ENCODE measurements around the gene ARHGAP33. TPM values are rescaled to one million over a fixed set of nuclear protein-coding genes. Genes with fewer than 3 reads are reported as not detected.
A peak's percentile ranks its signal among the peaks of the same experiment; 100 is the strongest.

The ARHGAP33 gene
- total and polyA plus RNA-seq, 2 donors (not counting 1 experiment from before 2014, with no cell fraction given): 0.58 to 2.3 TPM

DNA sequence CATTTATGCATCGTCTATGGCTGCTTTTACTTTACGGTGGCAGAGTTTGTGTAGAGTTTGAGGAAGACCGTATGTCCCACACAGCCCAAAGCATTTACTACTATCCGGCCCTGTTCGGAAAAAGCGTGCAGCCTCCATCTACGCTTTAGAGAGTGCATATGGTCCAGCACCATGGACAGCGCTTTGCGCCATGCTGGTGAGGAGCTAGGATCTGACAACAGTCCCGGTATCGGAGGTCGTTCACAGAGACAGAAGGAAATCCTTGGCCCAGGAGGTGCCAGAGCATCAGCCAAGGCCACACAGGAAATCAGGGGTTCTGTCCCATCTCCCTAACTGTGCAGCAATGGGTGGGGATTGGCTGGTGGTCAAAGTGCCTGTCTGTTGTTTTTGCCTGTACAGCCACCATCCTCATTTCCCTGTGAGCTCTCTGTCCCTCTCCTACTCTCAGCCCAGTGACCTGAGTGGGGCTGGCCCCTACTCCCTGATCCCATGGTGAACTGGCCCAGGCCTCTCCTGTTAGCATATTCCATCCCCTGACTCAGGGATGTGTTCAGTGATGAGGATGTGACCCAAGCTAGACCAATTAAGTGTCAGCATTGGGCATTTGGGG lies 53.4 kb downstream of the ARHGAP33 start:
- Histone ChIP-seq H2AFZ (ENCODE audit: low read length) (no peak overlapping the region), H3K9ac (ENCODE audit: insufficient read depth, low read length) (no peak overlapping the region), H3K4me1 (ENCODE audit: control insufficient read depth, extremely low read depth, insufficient read depth, low read length) (no peaks in the 10 kb centered on the region), H3K9me3 (ENCODE audit: control insufficient read depth, insufficient read depth, low read depth, low read length) (no peaks in the 10 kb centered on the region), H3K27me3 (ENCODE audit: control insufficient read depth, insufficient read depth, low read length) (no peaks in the 10 kb centered on the region), H4K20me1 (ENCODE audit: control insufficient read depth, extremely low read depth, insufficient read depth, low read length) (no peaks in the 10 kb centered on the region), H3K4me3 (replicated peaks in 1 of 4; ENCODE audit: control extremely low read depth in 1 of 4, insufficient read depth in 1 of 4, low read depth in 3 of 4, low read length in 4 of 4) (no peak overlapping the region), H3K27ac (ENCODE audit: insufficient read depth, low read length) (no peak overlapping the region), H3K79me2 (ENCODE audit: control insufficient read depth, insufficient read depth, low read length) (no peaks in the 10 kb centered on the region), H3K36me3 (ENCODE audit: control insufficient read depth, insufficient read depth, low read length) (no peaks in the 10 kb centered on the region), H3K4me2 (ENCODE audit: extremely low read depth, insufficient read depth, low read length) (no peak overlapping the region)
- no peak for TF ChIP-seq EZH2 (IDR thresholded peaks at IDR 0.05; ENCODE audit: low read length, missing control alignments)
- TF ChIP-seq, protein P1, sequence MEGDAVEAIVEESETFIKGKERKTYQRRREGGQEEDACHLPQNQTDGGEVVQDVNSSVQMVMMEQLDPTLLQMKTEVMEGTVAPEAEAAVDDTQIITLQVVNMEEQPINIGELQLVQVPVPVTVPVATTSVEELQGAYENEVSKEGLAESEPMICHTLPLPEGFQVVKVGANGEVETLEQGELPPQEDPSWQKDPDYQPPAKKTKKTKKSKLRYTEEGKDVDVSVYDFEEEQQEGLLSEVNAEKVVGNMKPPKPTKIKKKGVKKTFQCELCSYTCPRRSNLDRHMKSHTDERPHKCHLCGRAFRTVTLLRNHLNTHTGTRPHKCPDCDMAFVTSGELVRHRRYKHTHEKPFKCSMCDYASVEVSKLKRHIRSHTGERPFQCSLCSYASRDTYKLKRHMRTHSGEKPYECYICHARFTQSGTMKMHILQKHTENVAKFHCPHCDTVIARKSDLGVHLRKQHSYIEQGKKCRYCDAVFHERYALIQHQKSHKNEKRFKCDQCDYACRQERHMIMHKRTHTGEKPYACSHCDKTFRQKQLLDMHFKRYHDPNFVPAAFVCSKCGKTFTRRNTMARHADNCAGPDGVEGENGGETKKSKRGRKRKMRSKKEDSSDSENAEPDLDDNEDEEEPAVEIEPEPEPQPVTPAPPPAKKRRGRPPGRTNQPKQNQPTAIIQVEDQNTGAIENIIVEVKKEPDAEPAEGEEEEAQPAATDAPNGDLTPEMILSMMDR (conservative IDR thresholded peaks at IDR 0.05 in 1 of 2, IDR thresholded peaks at IDR 0.05 in 1 of 2; ENCODE audit: low read depth in 1 of 2, low read length in 2 of 2): no peak
- peak; percentile 55 to 73 for DNase-seq (ENCODE audit: low read depth in 2 of 2)

DNA sequence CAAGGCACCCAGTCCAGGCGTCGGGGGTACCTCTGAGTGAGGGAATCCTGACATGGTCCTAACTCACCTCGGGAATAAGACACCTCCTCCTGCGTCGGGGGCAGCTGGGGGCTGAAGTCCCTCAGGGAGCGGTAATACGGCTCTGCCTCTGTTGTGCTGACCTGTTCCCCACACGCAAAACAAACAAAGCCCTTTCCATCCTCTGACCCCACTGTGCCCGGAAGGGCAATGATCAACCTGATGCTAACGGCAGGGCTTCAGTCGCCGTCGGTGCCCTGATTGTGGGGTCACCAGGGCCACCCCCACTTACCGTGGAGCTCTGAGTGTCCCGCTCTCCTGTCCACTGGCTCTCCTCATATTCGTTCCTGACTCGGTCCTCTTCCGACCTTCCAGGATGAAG lies 55.6 kb downstream of the ARHGAP33 start:
- no peak overlapping the region for H3K27ac ChIP-seq (ENCODE audit: insufficient read depth, low read length)
- no peaks in the 10 kb centered on the region for H3K79me2 ChIP-seq (ENCODE audit: control insufficient read depth, insufficient read depth, low read length)
- H3K4me1 ChIP-seq (ENCODE audit: control insufficient read depth, extremely low read depth, insufficient read depth, low read length): no peaks in the 10 kb centered on the region
- H3K9ac ChIP-seq (ENCODE audit: insufficient read depth, low read length): no peak overlapping the region
- no peak overlapping the region for H3K4me2 ChIP-seq (ENCODE audit: extremely low read depth, insufficient read depth, low read length)
- H2AFZ ChIP-seq (ENCODE audit: low read length): no peak overlapping the region
- H3K4me3 ChIP-seq (replicated peaks in 1 of 4; ENCODE audit: control extremely low read depth in 1 of 4, insufficient read depth in 1 of 4, low read depth in 3 of 4, low read length in 4 of 4): no peak overlapping the region
- TF ChIP-seq, protein P1 (conservative IDR thresholded peaks at IDR 0.05 in 1 of 2, IDR thresholded peaks at IDR 0.05 in 1 of 2; ENCODE audit: low read depth in 1 of 2, low read length in 2 of 2): no peak
- no peak for TF ChIP-seq EZH2 (IDR thresholded peaks at IDR 0.05; ENCODE audit: low read length, missing control alignments)
- H3K27me3 ChIP-seq (ENCODE audit: control insufficient read depth, insufficient read depth, low read length): no peaks in the 10 kb centered on the region
- H3K36me3 ChIP-seq (ENCODE audit: control insufficient read depth, insufficient read depth, low read length): no peaks in the 10 kb centered on the region
- H3K9me3 ChIP-seq (ENCODE audit: control insufficient read depth, insufficient read depth, low read depth, low read length): no peaks in the 10 kb centered on the region
- no peaks in the 10 kb centered on the region for H4K20me1 ChIP-seq (ENCODE audit: control insufficient read depth, extremely low read depth, insufficient read depth, low read length)
- DNase-seq (ENCODE audit: low read depth in 2 of 2): no peak

DNA sequence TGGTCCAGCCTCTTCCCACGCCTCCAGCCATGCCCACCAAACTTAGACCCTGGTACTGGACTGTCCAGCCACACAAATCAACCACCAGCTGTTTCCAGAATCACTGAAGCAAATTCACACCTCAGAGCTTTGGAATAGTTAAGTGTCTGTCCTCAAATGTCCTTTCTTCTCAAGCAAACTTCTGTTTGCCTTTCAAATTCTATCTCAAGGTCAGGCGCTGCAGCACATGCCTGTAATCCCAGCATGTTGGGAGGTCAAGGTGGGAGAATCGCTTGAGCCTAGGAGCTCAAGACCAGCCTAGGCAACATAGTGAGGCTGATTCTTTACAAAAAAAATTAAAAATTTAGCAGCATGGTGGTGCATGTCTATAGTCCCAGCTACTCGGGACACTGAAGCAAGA lies 56.7 kb downstream of the ARHGAP33 start:
- H4K20me1 ChIP-seq (ENCODE audit: control insufficient read depth, extremely low read depth, insufficient read depth, low read length): no peaks in the 10 kb centered on the region
- no peaks in the 10 kb centered on the region for H3K27me3 ChIP-seq (ENCODE audit: control insufficient read depth, insufficient read depth, low read length)
- H3K9me3 ChIP-seq (ENCODE audit: control insufficient read depth, insufficient read depth, low read depth, low read length): no peaks in the 10 kb centered on the region
- no peaks in the 10 kb centered on the region for H3K4me1 ChIP-seq (ENCODE audit: control insufficient read depth, extremely low read depth, insufficient read depth, low read length)
- H3K4me3 ChIP-seq (replicated peaks in 1 of 4; ENCODE audit: control extremely low read depth in 1 of 4, insufficient read depth in 1 of 4, low read depth in 3 of 4, low read length in 4 of 4): no peak overlapping the region
- no peak overlapping the region for H3K4me2 ChIP-seq (ENCODE audit: extremely low read depth, insufficient read depth, low read length)
- no peak overlapping the region for H2AFZ ChIP-seq (ENCODE audit: low read length)
- no peak for DNase-seq (ENCODE audit: low read depth in 2 of 2)
- H3K27ac ChIP-seq (ENCODE audit: insufficient read depth, low read length): no peak overlapping the region
- no peaks in the 10 kb centered on the region for H3K79me2 ChIP-seq (ENCODE audit: control insufficient read depth, insufficient read depth, low read length)
- TF ChIP-seq, protein P1 (conservative IDR thresholded peaks at IDR 0.05 in 1 of 2, IDR thresholded peaks at IDR 0.05 in 1 of 2; ENCODE audit: low read depth in 1 of 2, low read length in 2 of 2): no peak
- TF ChIP-seq EZH2 (IDR thresholded peaks at IDR 0.05; ENCODE audit: low read length, missing control alignments): no peak
- H3K9ac ChIP-seq (ENCODE audit: insufficient read depth, low read length): no peak overlapping the region
- H3K36me3 ChIP-seq (ENCODE audit: control insufficient read depth, insufficient read depth, low read length): no peaks in the 10 kb centered on the region
